ENCODE data around the gene TEX22.

TEX22 gene

GRCh38 chr14:105366386-105367074 is 31.8 kb upstream of the TEX22 start:
- DNase-seq (ENCODE audit: low spot score), result no peak

- no peak for DNase-seq (ENCODE audit: low spot score)
Measured at GRCh38 chr14:105367116-105368031, 31.0 kb upstream of the TEX22 start.

GRCh38 chr14:105368032-105368417 is 30.3 kb upstream of the TEX22 start:
- DNase-seq (ENCODE audit: low spot score), result no peak

GRCh38 chr14:105368426-105368825 is 29.9 kb upstream of the TEX22 start:
- DNase-seq (ENCODE audit: low spot score), result no peak

GRCh38 chr14:105368910-105369652 is 29.3 kb upstream of the TEX22 start:
- no peak for DNase-seq (ENCODE audit: low spot score)

GRCh38 chr14:105369653-105370040 is 28.7 kb upstream of the TEX22 start:
- DNase-seq (ENCODE audit: low spot score), result no peak

GRCh38 chr14:105374389-105374788 is 23.9 kb upstream of the TEX22 start:
- DNase-seq (ENCODE audit: low spot score), result no peak

- no peak for DNase-seq (ENCODE audit: low spot score)
Measured at GRCh38 chr14:105375635-105376057, 22.7 kb upstream of the TEX22 start.

- DNase-seq (ENCODE audit: low spot score), result no peak
Measured at GRCh38 chr14:105376521-105377440, 21.6 kb upstream of the TEX22 start.

GRCh38 chr14:105377555-105378182 is 20.7 kb upstream of the TEX22 start:
- no peak for DNase-seq (ENCODE audit: low spot score)

- no peak for DNase-seq (ENCODE audit: low spot score)
Measured at GRCh38 chr14:105378199-105378598, 20.1 kb upstream of the TEX22 start.

GRCh38 chr14:105378873-105379685 is 19.3 kb upstream of the TEX22 start:
- no peak for DNase-seq (ENCODE audit: low spot score)

GRCh38 chr14:105379946-105380345 is 18.4 kb upstream of the TEX22 start:
- no peak for DNase-seq (ENCODE audit: low spot score)

GRCh38 chr14:105380756-105381155 is 17.6 kb upstream of the TEX22 start:
- DNase-seq (ENCODE audit: low spot score), result no peak

GRCh38 chr14:105381446-105382342 is 16.6 kb upstream of the TEX22 start:
- no peak for DNase-seq (ENCODE audit: low spot score)

- no peak for DNase-seq (ENCODE audit: low spot score)
Measured at GRCh38 chr14:105382343-105383082, 15.8 kb upstream of the TEX22 start.

- DNase-seq (ENCODE audit: low spot score), result no peak
Measured at GRCh38 chr14:105383083-105383730, 15.1 kb upstream of the TEX22 start.

- DNase-seq (ENCODE audit: low spot score), result no peak
Measured at GRCh38 chr14:105384041-105384557, 14.2 kb upstream of the TEX22 start.
